CD14-positive monocyte (primary cell): ENCODE measurements around the gene TNKS1BP1. TPM values are rescaled to one million over a fixed set of nuclear protein-coding genes. Genes with fewer than 3 reads are reported as not detected.

ENCODE experiments used
- DNase-seq, 3 donors: peaks; one replicate each; pipeline ENCODE4 v3.0.0-alpha.2; 2011 to 2022
- H2AFZ ChIP-seq: 2 replicates; pipeline ENCODE4 v1.6.0; 2012; ENCODE audit warnings: mild to moderate bottlenecking, low read depth, low read length, inconsistent platforms; ENCODE audit not compliant: insufficient read depth, poor library complexity, severe bottlenecking
- H3K27ac ChIP-seq, 2 donors: 1 replicate in 1 of 2; 2 replicates in 1 of 2; pipeline ENCODE4 v1.5.1; 2012 to 2013; ENCODE audit warnings: low read length in 2 of 2, control low read depth in 1 of 2, inconsistent platforms in 1 of 2, low read depth in 1 of 2, mild to moderate bottlenecking in 1 of 2
- H3K27me3 ChIP-seq, 2 donors: one replicate each; pipeline versions ENCODE4 v1.6.0 to v1.6.1; 2011 to 2013; ENCODE audit warnings: low read length in 2 of 2; ENCODE audit not compliant: control insufficient read depth in 2 of 2, insufficient read depth in 2 of 2
- H3K36me3 ChIP-seq, 2 donors: replicated peaks in 1 of 2; 1 replicate in 1 of 2; 2 replicates in 1 of 2; pipeline versions ENCODE4 v1.5.1 to v1.6.1; 2012 to 2013; ENCODE audit warnings: low read length in 2 of 2, control low read depth in 1 of 2, inconsistent platforms in 1 of 2, mild to moderate bottlenecking in 1 of 2; ENCODE audit not compliant: insufficient read depth in 2 of 2, control insufficient read depth in 1 of 2
- H3K4me1 ChIP-seq, 2 donors: 1 replicate in 1 of 2; 2 replicates in 1 of 2; pipeline versions ENCODE4 v1.5.1 to v1.6.1; 2012 to 2013; ENCODE audit warnings: low read length in 2 of 2, control low read depth in 1 of 2, inconsistent platforms in 1 of 2, mild to moderate bottlenecking in 1 of 2, moderate library complexity in 1 of 2; ENCODE audit not compliant: insufficient read depth in 2 of 2, control insufficient read depth in 1 of 2
- H3K4me2 ChIP-seq: replicated peaks from 2 replicates; pipeline ENCODE3; 2012; ENCODE audit warnings: low read length, moderate library complexity, mild to moderate bottlenecking; ENCODE audit not compliant: poor library complexity, severe bottlenecking; ENCODE audit errors: extremely low read depth
- H3K4me3 ChIP-seq, 3 experiments: fragments of 200-600 bp in 1 of 3; sonication (generic) in 1 of 3; replicated peaks in 1 of 3; 1 replicate in 2 of 3; 2 replicates in 1 of 3; pipeline ENCODE4 v1.5.1; 2011 to 2013; ENCODE audit warnings: low read length in 3 of 3, mild to moderate bottlenecking in 3 of 3, control low read depth in 2 of 3, low read depth in 2 of 3, inconsistent platforms in 1 of 3, moderate library complexity in 1 of 3
- H3K79me2 ChIP-seq: 2 replicates; pipeline ENCODE4 v1.6.0; 2012; ENCODE audit warnings: mild to moderate bottlenecking, control low read depth, inconsistent platforms, low read length, moderate library complexity; ENCODE audit not compliant: insufficient read depth
- H3K9ac ChIP-seq: 2 replicates; pipeline ENCODE4 v1.6.0; 2017; ENCODE audit warnings: low read length, mild to moderate bottlenecking; ENCODE audit not compliant: insufficient read depth, poor library complexity, severe bottlenecking
- H3K9me3 ChIP-seq, 2 donors: replicated peaks in 1 of 2; 1 replicate in 1 of 2; 2 replicates in 1 of 2; pipeline versions ENCODE4 v1.5.1 to v1.6.1; 2012 to 2013; ENCODE audit warnings: low read length in 2 of 2, control low read depth in 1 of 2; ENCODE audit not compliant: control insufficient read depth in 1 of 2, insufficient read depth in 1 of 2
- H4K20me1 ChIP-seq: 2 replicates; pipeline ENCODE4 v1.6.0; 2012; ENCODE audit warnings: mild to moderate bottlenecking, low read length, control low read depth, moderate library complexity; ENCODE audit not compliant: insufficient read depth
- H3K27ac Mint-ChIP-seq, 7 donors: one replicate each; pipeline ENCODE4 v1.8.0; 2020; ENCODE audit warnings: mild to moderate bottlenecking in 7 of 7, mixed read lengths in 7 of 7, moderate library complexity in 6 of 7, inconsistent platforms in 2 of 7
- H3K27me3 Mint-ChIP-seq, 3 donors: one replicate each; pipeline ENCODE4 v1.8.0; 2021 to 2022; ENCODE audit warnings: low read depth in 3 of 3, mild to moderate bottlenecking in 3 of 3, mixed read lengths in 3 of 3, moderate library complexity in 3 of 3, inconsistent platforms in 1 of 3
- H3K36me3 Mint-ChIP-seq, 2 donors: one replicate each; pipeline ENCODE4 v1.8.0; 2020; ENCODE audit warnings: mixed read lengths in 2 of 2, inconsistent platforms in 1 of 2, mild to moderate bottlenecking in 1 of 2
- H3K4me1 Mint-ChIP-seq: one replicate; pipeline ENCODE4 v1.8.0; 2020; ENCODE audit warnings: mild to moderate bottlenecking, mixed read lengths
- H3K4me3 Mint-ChIP-seq, 2 donors: one replicate each; pipeline ENCODE4 v1.8.0; 2020; ENCODE audit warnings: mild to moderate bottlenecking in 2 of 2, mixed read lengths in 2 of 2, moderate library complexity in 1 of 2
- H3K9me3 Mint-ChIP-seq, 7 donors: one replicate each; pipeline ENCODE4 v1.8.0; 2020 to 2022; ENCODE audit warnings: mixed read lengths in 7 of 7, mild to moderate bottlenecking in 6 of 7, moderate library complexity in 6 of 7, inconsistent platforms in 2 of 7
- CTCF ChIP-seq: fragments of 200-600 bp; IDR thresholded peaks from one replicate; pipeline ENCODE4 v1.8.0; 2022; ENCODE audit warnings: antibody characterized with exemption, mild to moderate bottlenecking
- WGBS: methylation state at CpG from one replicate; pipeline ENCODE4 v1.1.5; 2013; ENCODE audit warnings: missing lambda C conversion rate; ENCODE audit not compliant: insufficient coverage; 5-methylcytosine and 5-hydroxymethylcytosine counted together
- intact Hi-C, 2 donors: fragments of 100-400 bp; cut with micrococcal nuclease; formaldehyde crosslinking; loops; one replicate each; pipeline versions ENCODE4 v1.15.0 to v1.15.1; 2023
- polyA plus RNA-seq, 3 donors: library from polyadenylated mRNA; depleted of rRNA in 1 of 3; unstranded in 2 of 3; stranded (reverse) in 1 of 3; fragments of 300-500 nt in 2 of 3; fragments of >200 nt in 1 of 3; fragmentation: Illumina TruSeq in 2 of 3; gene quantifications; 1 replicate in 2 of 3; 2 replicates in 1 of 3; pipeline ENCODE4 v1.2.3, GENCODE V29; 2012 to 2021

TNKS1BP1 gene
- polyA plus RNA-seq, 3 donors: 0.29 to 1.2 (median 0.50) TPM

DNA sequence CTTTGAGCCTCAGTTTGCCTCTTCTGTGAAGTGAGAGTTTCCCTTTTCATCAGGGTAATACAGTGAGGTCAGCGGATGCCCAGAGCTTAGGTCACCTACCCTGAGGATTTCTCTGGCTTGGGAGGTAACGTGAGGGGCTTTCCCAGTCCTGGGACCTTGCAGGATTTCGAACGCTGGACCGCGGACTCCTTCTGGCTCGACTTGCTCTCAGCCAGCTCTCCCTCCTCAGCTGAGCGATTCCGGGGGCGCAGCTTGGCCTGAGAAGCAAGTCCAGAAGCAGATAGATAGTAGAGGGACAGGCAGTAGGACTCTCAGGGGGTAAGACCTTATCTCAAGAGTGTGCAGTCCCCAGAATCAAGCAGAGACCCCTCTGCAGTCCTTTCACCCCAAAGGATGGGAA is 24.0 kb downstream of the TNKS1BP1 start:
- Histone ChIP-seq H3K79me2 (no peaks in the 10 kb centered on the region), H3K27ac (no peak overlapping the region), H2AFZ (no peak overlapping the region), H3K4me2 (no peak overlapping the region), H3K9me3 (peaks cover 8 to 27% of the 10 kb centered on the region in 2 donors), H3K4me3 (no peak overlapping the region), H3K27me3 (no peaks in the 10 kb centered on the region), H3K4me1 (no peaks in the 10 kb centered on the region), H3K9ac (no peak overlapping the region), H4K20me1 (no peaks in the 10 kb centered on the region), H3K36me3 (no peaks in the 10 kb centered on the region)
- peaks cover 4 to 6% of the 10 kb centered on the region in 2 donors for H3K36me3 Mint-ChIP-seq
- intact Hi-C loops: no loop called here
- WGBS: 100% methylated on average over 1 of the region's 10 CpGs
- H3K4me3 Mint-ChIP-seq: no peak overlapping the region
- no peak for DNase-seq
- no peak for TF ChIP-seq CTCF
- H3K9me3 Mint-ChIP-seq: peaks cover 7 to 20% (median 12%) of the 10 kb centered on the region in 7 donors
- H3K4me1 Mint-ChIP-seq: no peaks in the 10 kb centered on the region
- H3K27me3 Mint-ChIP-seq: peaks cover 0 to 2% (median 1%) of the 10 kb centered on the region in 3 donors
- H3K27ac Mint-ChIP-seq: no peak overlapping the region

- Histone ChIP-seq H3K27me3 (no peaks in the 10 kb centered on the region), H3K36me3 (no peaks in the 10 kb centered on the region), H3K4me2 (no peak overlapping the region), H3K4me1 (no peaks in the 10 kb centered on the region), H3K79me2 (no peaks in the 10 kb centered on the region), H3K4me3 (no peak overlapping the region), H4K20me1 (no peaks in the 10 kb centered on the region), H3K27ac (no peak overlapping the region), H3K9ac (no peak overlapping the region), H2AFZ (no peak overlapping the region), H3K9me3 (peaks cover 8 to 27% of the 10 kb centered on the region in 2 donors)
- DNase-seq: no peak
- Mint-ChIP-seq H3K36me3 (peaks cover 4 to 6% of the 10 kb centered on the region in 2 donors), H3K27me3 (peaks cover 0 to 2% (median 1%) of the 10 kb centered on the region in 3 donors), H3K4me3 (no peak overlapping the region), H3K9me3 (peaks cover 7 to 20% (median 12%) of the 10 kb centered on the region in 7 donors), H3K4me1 (no peaks in the 10 kb centered on the region), H3K27ac (no peak overlapping the region)
- 100% methylated on average over 1 of the region's 5 CpGs for WGBS
- TF ChIP-seq CTCF: no peak
- intact Hi-C loops: no loop called here
Observed at GRCh38 chr11:57299150-57299737, 25.5 kb downstream of the TNKS1BP1 start.
